Esophagus squamous epithelium (tissue), 5 donors: ENCODE results near the gene CTSS. TPM values are rescaled to one million over a fixed set of nuclear protein-coding genes. Genes with fewer than 3 reads are reported as not detected.
A peak's percentile ranks its signal among the peaks of the same experiment; 100 is the strongest.

Experiments
- DNase-seq: peaks from one replicate; lab custom pipeline; 2025; lab: John Stamatoyannopoulos, UW
- H3K27ac ChIP-seq, 4 donors: fragments of 200-600 bp; sonication (generic); one replicate each; pipeline ENCODE4 v1.5.1; 2016 to 2019; ENCODE audit warnings: mild to moderate bottlenecking in 1 of 4
- H3K27me3 ChIP-seq, 4 donors: fragments of 200-600 bp; sonication (generic); 1 replicate in 3 of 4; 2 replicates in 1 of 4; pipeline versions ENCODE4 v1.5.1 to v1.6.0; 2017 to 2021; ENCODE audit warnings: antibody characterized with exemption in 1 of 4
- H3K36me3 ChIP-seq, 3 donors: fragments of 200-600 bp; sonication (generic); one replicate each; pipeline ENCODE4 v1.5.1; 2016 to 2019
- H3K4me1 ChIP-seq, 3 donors: fragments of 200-600 bp; sonication (generic); one replicate each; pipeline ENCODE4 v1.5.1; 2017 to 2019
- H3K4me3 ChIP-seq, 4 donors: fragments of 200-600 bp; sonication (generic); 1 replicate in 3 of 4; 2 replicates in 1 of 4; pipeline ENCODE4 v1.5.1; 2016 to 2019; ENCODE audit warnings: mild to moderate bottlenecking in 2 of 4, moderate library complexity in 1 of 4
- H3K9me3 ChIP-seq, 3 donors: fragments of 200-600 bp; sonication (generic); one replicate each; pipeline ENCODE4 v1.5.1; 2016 to 2019
- POLR2A ChIP-seq, 4 donors: fragments of 450-650 bp; IDR thresholded peaks; one replicate each; pipeline ENCODE4 v1.6.1; 2017; ENCODE audit warnings: antibody characterized with exemption in 4 of 4, mild to moderate bottlenecking in 4 of 4, moderate library complexity in 3 of 4
- WGBS, 2 donors: methylation state at CpG; one replicate each; pipeline ENCODE4 v1.1.5; 2018; 5-methylcytosine and 5-hydroxymethylcytosine counted together
- intact Hi-C: fragments of 100-400 bp; cut with DNase I; formaldehyde crosslinking; loops from one replicate; pipeline ENCODE4 v1.15.0; 2022
- total RNA-seq, 4 donors: library from RNA; depleted of rRNA; stranded (reverse); fragments of >200 nt; gene quantifications; one replicate each; pipeline ENCODE4 v1.1.0, GENCODE V29; 2016
- TF ChIP-seq, protein P1 (sequence below), 6 experiments: fragments of 450-650 bp in 4 of 6; fragments of 200-600 bp in 2 of 6; sonication (generic) in 2 of 6; IDR thresholded peaks; one replicate each; pipeline ENCODE4 v1.5.1; 2016 to 2019; ENCODE audit warnings: antibody characterized with exemption in 6 of 6, mild to moderate bottlenecking in 4 of 6, moderate library complexity in 4 of 6
- donor health status: DM: yes; HTN: yes; CAD: no.

Gene CTSS
- total RNA-seq: 10 to 100 TPM; 19.7 to 82.4 (median 48.0) TPM

GRCh38 chr1:150765296-150765976 lies at the start of gene CTSS:
Gene CTSS (minus strand): TSS chr1:150765778. CDS start chr1:150764763, 1,015 bp downstream.
- Histone ChIP-seq H3K36me3 (no peaks in the 10 kb centered on the region), H3K4me3 (peak within 1 kb of the TSS; percentile 14 to 62 (median 42)), H3K9me3 (no peaks in the 10 kb centered on the region), H3K4me1 (peaks cover 0 to 28% (median 5%) of the 10 kb centered on the region in 3 donors), H3K27me3 (no peaks in the 10 kb centered on the region), H3K27ac (peak within 1 kb of the TSS; percentile 72 to 85 (median 78))
- 2% methylated on average over 4 of the region's 4 CpGs for WGBS, 2 donors
- TF ChIP-seq, protein P1, sequence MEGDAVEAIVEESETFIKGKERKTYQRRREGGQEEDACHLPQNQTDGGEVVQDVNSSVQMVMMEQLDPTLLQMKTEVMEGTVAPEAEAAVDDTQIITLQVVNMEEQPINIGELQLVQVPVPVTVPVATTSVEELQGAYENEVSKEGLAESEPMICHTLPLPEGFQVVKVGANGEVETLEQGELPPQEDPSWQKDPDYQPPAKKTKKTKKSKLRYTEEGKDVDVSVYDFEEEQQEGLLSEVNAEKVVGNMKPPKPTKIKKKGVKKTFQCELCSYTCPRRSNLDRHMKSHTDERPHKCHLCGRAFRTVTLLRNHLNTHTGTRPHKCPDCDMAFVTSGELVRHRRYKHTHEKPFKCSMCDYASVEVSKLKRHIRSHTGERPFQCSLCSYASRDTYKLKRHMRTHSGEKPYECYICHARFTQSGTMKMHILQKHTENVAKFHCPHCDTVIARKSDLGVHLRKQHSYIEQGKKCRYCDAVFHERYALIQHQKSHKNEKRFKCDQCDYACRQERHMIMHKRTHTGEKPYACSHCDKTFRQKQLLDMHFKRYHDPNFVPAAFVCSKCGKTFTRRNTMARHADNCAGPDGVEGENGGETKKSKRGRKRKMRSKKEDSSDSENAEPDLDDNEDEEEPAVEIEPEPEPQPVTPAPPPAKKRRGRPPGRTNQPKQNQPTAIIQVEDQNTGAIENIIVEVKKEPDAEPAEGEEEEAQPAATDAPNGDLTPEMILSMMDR (IDR thresholded peaks at IDR 0.05): no peak
- TF ChIP-seq POLR2A (IDR thresholded peaks at IDR 0.05): peak in 1 of 4 donors; percentile 38
- intact Hi-C loops: no loop called here
- no peak for DNase-seq

DNA sequence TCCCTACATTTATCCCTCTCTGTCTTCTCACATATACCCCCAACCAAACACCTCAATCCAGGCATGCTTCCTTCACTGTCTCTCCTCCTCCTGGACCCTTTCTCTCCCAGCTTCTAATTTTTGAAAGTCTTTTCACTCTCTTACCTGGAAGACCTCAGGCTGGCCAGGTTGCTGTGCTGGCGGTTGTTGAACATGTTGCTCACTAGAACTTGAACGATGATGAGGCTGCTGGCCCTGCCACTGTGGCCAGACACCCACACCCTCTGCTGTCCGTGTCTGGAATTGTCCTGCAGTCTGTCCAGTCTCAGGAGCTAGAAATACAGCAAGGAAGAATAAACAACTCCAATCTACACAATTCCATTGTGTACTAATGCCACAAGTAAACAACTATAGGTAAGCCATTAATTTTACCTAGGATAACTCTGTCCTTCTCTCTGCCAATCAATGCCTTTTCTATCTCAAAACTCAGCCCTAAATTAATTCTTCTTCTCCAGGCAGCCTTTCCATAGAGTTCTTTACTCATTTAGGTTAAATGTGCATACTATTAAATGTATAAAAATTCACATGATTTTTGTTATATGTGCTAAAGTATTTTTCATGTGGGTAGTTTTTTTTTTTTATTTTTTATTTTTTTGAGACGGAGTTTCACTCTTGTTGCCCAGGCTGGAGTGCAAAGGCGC lies 47.6 kb upstream of the CTSS start:
- Histone ChIP-seq H3K36me3 (peaks cover 21 to 77% (median 49%) of the 10 kb centered on the region in 3 donors), H3K4me3 (no peak overlapping the region)

GRCh38 chr1:150810958-150811659 lies 45.5 kb upstream of the CTSS start:
- H3K36me3 ChIP-seq: peaks cover 14 to 56% (median 33%) of the 10 kb centered on the region in 3 donors
- peaks cover 0 to 23% (median 0%) of the 10 kb centered on the region in 3 donors for H3K4me1 ChIP-seq
- WGBS, 2 donors: 73 to 74% methylated on average over 9 of the region's 9 CpGs
- TF ChIP-seq, protein P1 (IDR thresholded peaks at IDR 0.05): no peak
- TF ChIP-seq POLR2A (IDR thresholded peaks at IDR 0.05): no peak
- DNase-seq: no peak
- H3K4me3 ChIP-seq: no peak overlapping the region
- intact Hi-C loops: no loop called here
- no peaks in the 10 kb centered on the region for H3K27me3 ChIP-seq
- H3K9me3 ChIP-seq: no peaks in the 10 kb centered on the region
- H3K27ac ChIP-seq: no peak overlapping the region

More for the DNA sequence above, 47.6 kb upstream of the CTSS start:
- H3K9me3 ChIP-seq: no peaks in the 10 kb centered on the region
- intact Hi-C loops: no loop called here
- TF ChIP-seq POLR2A (IDR thresholded peaks at IDR 0.05): no peak
- TF ChIP-seq, protein P1 (IDR thresholded peaks at IDR 0.05): peak; percentile 17 to 90 (median 79)
- 39 to 42% methylated on average over 4 to 5 of the region's 5 CpGs for WGBS, 2 donors
- peaks cover 0 to 12% (median 0%) of the 10 kb centered on the region in 3 donors for H3K4me1 ChIP-seq
- H3K27ac ChIP-seq: peak overlapping the region in 2 of 4 donors; percentile 0 to 9
- H3K27me3 ChIP-seq: no peaks in the 10 kb centered on the region
- no peak for DNase-seq

DNA sequence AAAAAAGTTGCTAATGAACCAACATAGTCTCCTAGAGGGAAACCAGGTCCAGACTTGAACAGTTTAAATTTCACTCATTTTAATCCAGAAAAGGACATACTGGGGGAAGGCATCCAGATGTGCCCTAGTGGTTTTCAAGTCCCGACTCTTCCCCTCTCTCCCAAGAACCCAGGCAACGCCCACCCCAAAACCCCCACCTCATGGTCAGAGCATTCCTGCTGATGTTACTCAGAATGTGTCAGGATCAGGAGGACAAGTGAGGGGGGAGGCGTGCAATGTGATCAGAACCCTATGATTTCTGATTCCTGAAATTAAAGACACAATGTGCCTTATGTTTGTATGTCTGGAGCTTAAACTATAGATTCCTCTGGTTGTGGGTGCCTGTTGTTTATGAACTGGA lies 44.1 kb upstream of the CTSS start:
- WGBS, 2 donors: 63 to 65% methylated on average over 3 of the region's 3 CpGs
- no peak for DNase-seq
- TF ChIP-seq POLR2A (IDR thresholded peaks at IDR 0.05): no peak
- TF ChIP-seq, protein P1 (IDR thresholded peaks at IDR 0.05): no peak

More for the DNA sequence above, 44.1 kb upstream of the CTSS start:
- H3K36me3 ChIP-seq: peaks cover 12 to 42% (median 27%) of the 10 kb centered on the region in 3 donors
- peak overlapping the region in 2 of 4 donors; percentile 30 to 61 for H3K27ac ChIP-seq
- intact Hi-C loops: no loop called here
- no peaks in the 10 kb centered on the region for H3K27me3 ChIP-seq
- no peak overlapping the region for H3K4me3 ChIP-seq
- H3K9me3 ChIP-seq: no peaks in the 10 kb centered on the region
- peaks cover 0 to 23% (median 0%) of the 10 kb centered on the region in 3 donors for H3K4me1 ChIP-seq
